GM23338 (cell line): ENCODE measurements around the gene ANKS1B.

ENCODE experiments used
- EZH2 ChIP-seq: fragments of 200-600 bp; sonication (generic); IDR thresholded peaks from one replicate; pipeline ENCODE4 v1.8.0; 2017; ENCODE audit warnings: antibody characterized with exemption, mild to moderate bottlenecking, low read depth; ENCODE audit not compliant: unreplicated experiment
- EZH2phosphoT487 ChIP-seq: fragments of 200-600 bp; sonication (generic); IDR thresholded peaks from one replicate; pipeline ENCODE4 v1.8.1; 2018; ENCODE audit warnings: antibody characterized with exemption; ENCODE audit not compliant: unreplicated experiment
- NANOG ChIP-seq: IDR thresholded peaks from 2 replicates; pipeline ENCODE4 v1.6.1; 2016; ENCODE audit warnings: antibody characterized with exemption, borderline replicate concordance
- POLR2AphosphoS5 ChIP-seq: IDR thresholded peaks from 2 replicates; pipeline ENCODE4 v1.6.1; 2016; ENCODE audit warnings: antibody characterized with exemption, low read depth
- STAT1 ChIP-seq: IDR thresholded peaks from one replicate; pipeline ENCODE4 v1.6.1; 2016; ENCODE audit warnings: antibody characterized with exemption; ENCODE audit not compliant: unreplicated experiment
- TF ChIP-seq, protein P1 (sequence below), 2 experiments: fragments of 200-600 bp in 1 of 2; sonication (generic) in 1 of 2; conservative IDR thresholded peaks; 2 replicates each; pipeline versions ENCODE4 v1.5.1 to v1.6.1; 2016 to 2017; ENCODE audit warnings: antibody characterized with exemption in 2 of 2, low read depth in 2 of 2, mild to moderate bottlenecking in 2 of 2, moderate library complexity in 1 of 2
- TF ChIP-seq, protein P2 (sequence below): IDR thresholded peaks from one replicate; pipeline ENCODE4 v1.6.1; 2018; ENCODE audit warnings: antibody characterized with exemption; ENCODE audit not compliant: unreplicated experiment
- TF ChIP-seq, protein P3 (sequence below): fragments of 250-450 bp; sonication (Bioruptor Pico); IDR thresholded peaks from 2 replicates; pipeline ENCODE4 v1.5.0; 2020; ENCODE audit warnings: mild to moderate bottlenecking, moderate library complexity
- TF ChIP-seq, protein P4 (sequence below): IDR thresholded peaks from 2 replicates; pipeline ENCODE4 v1.6.1; 2016; ENCODE audit warnings: antibody characterized with exemption

DNA sequence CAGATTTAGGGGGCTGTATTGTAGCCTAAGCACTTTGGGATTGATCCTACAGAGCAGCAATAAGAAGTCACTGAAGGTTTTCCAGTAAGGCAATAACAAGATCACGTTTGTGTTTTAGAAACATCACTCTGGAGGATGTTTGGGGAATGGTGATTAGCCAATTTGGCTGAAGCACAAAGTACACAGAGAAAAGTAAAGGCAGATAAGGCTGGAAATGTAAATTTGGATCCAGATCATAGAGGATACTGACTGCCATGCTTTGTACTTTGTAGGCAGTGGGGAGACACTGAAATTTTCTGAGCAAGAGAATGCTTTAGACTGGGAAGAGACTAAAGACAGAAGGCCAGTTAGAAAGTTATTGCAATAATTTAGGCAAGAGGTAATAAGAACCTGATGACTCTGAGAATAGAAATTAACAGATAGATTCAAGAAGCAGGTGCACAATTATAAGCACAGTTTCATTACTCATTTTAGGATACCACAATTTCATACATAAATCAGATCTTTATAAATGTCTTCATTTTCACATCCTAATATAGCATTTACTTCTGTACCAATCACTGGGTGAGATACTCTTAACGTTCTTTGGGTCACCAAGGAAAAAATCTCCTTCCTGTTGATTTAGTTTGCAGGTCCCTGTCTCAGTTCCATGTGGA, 651.7 kb downstream of the ANKS1B start:
- TF ChIP-seq, protein P1, sequence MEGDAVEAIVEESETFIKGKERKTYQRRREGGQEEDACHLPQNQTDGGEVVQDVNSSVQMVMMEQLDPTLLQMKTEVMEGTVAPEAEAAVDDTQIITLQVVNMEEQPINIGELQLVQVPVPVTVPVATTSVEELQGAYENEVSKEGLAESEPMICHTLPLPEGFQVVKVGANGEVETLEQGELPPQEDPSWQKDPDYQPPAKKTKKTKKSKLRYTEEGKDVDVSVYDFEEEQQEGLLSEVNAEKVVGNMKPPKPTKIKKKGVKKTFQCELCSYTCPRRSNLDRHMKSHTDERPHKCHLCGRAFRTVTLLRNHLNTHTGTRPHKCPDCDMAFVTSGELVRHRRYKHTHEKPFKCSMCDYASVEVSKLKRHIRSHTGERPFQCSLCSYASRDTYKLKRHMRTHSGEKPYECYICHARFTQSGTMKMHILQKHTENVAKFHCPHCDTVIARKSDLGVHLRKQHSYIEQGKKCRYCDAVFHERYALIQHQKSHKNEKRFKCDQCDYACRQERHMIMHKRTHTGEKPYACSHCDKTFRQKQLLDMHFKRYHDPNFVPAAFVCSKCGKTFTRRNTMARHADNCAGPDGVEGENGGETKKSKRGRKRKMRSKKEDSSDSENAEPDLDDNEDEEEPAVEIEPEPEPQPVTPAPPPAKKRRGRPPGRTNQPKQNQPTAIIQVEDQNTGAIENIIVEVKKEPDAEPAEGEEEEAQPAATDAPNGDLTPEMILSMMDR (conservative IDR thresholded peaks at IDR 0.05; ENCODE audit: low read depth in 2 of 2), result no peak
- no peak for TF ChIP-seq POLR2AphosphoS5
- TF ChIP-seq EZH2phosphoT487, result no peak
- TF ChIP-seq, protein P2, sequence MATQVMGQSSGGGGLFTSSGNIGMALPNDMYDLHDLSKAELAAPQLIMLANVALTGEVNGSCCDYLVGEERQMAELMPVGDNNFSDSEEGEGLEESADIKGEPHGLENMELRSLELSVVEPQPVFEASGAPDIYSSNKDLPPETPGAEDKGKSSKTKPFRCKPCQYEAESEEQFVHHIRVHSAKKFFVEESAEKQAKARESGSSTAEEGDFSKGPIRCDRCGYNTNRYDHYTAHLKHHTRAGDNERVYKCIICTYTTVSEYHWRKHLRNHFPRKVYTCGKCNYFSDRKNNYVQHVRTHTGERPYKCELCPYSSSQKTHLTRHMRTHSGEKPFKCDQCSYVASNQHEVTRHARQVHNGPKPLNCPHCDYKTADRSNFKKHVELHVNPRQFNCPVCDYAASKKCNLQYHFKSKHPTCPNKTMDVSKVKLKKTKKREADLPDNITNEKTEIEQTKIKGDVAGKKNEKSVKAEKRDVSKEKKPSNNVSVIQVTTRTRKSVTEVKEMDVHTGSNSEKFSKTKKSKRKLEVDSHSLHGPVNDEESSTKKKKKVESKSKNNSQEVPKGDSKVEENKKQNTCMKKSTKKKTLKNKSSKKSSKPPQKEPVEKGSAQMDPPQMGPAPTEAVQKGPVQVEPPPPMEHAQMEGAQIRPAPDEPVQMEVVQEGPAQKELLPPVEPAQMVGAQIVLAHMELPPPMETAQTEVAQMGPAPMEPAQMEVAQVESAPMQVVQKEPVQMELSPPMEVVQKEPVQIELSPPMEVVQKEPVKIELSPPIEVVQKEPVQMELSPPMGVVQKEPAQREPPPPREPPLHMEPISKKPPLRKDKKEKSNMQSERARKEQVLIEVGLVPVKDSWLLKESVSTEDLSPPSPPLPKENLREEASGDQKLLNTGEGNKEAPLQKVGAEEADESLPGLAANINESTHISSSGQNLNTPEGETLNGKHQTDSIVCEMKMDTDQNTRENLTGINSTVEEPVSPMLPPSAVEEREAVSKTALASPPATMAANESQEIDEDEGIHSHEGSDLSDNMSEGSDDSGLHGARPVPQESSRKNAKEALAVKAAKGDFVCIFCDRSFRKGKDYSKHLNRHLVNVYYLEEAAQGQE, result no peak
- TF ChIP-seq EZH2, result no peak
- TF ChIP-seq, protein P3, sequence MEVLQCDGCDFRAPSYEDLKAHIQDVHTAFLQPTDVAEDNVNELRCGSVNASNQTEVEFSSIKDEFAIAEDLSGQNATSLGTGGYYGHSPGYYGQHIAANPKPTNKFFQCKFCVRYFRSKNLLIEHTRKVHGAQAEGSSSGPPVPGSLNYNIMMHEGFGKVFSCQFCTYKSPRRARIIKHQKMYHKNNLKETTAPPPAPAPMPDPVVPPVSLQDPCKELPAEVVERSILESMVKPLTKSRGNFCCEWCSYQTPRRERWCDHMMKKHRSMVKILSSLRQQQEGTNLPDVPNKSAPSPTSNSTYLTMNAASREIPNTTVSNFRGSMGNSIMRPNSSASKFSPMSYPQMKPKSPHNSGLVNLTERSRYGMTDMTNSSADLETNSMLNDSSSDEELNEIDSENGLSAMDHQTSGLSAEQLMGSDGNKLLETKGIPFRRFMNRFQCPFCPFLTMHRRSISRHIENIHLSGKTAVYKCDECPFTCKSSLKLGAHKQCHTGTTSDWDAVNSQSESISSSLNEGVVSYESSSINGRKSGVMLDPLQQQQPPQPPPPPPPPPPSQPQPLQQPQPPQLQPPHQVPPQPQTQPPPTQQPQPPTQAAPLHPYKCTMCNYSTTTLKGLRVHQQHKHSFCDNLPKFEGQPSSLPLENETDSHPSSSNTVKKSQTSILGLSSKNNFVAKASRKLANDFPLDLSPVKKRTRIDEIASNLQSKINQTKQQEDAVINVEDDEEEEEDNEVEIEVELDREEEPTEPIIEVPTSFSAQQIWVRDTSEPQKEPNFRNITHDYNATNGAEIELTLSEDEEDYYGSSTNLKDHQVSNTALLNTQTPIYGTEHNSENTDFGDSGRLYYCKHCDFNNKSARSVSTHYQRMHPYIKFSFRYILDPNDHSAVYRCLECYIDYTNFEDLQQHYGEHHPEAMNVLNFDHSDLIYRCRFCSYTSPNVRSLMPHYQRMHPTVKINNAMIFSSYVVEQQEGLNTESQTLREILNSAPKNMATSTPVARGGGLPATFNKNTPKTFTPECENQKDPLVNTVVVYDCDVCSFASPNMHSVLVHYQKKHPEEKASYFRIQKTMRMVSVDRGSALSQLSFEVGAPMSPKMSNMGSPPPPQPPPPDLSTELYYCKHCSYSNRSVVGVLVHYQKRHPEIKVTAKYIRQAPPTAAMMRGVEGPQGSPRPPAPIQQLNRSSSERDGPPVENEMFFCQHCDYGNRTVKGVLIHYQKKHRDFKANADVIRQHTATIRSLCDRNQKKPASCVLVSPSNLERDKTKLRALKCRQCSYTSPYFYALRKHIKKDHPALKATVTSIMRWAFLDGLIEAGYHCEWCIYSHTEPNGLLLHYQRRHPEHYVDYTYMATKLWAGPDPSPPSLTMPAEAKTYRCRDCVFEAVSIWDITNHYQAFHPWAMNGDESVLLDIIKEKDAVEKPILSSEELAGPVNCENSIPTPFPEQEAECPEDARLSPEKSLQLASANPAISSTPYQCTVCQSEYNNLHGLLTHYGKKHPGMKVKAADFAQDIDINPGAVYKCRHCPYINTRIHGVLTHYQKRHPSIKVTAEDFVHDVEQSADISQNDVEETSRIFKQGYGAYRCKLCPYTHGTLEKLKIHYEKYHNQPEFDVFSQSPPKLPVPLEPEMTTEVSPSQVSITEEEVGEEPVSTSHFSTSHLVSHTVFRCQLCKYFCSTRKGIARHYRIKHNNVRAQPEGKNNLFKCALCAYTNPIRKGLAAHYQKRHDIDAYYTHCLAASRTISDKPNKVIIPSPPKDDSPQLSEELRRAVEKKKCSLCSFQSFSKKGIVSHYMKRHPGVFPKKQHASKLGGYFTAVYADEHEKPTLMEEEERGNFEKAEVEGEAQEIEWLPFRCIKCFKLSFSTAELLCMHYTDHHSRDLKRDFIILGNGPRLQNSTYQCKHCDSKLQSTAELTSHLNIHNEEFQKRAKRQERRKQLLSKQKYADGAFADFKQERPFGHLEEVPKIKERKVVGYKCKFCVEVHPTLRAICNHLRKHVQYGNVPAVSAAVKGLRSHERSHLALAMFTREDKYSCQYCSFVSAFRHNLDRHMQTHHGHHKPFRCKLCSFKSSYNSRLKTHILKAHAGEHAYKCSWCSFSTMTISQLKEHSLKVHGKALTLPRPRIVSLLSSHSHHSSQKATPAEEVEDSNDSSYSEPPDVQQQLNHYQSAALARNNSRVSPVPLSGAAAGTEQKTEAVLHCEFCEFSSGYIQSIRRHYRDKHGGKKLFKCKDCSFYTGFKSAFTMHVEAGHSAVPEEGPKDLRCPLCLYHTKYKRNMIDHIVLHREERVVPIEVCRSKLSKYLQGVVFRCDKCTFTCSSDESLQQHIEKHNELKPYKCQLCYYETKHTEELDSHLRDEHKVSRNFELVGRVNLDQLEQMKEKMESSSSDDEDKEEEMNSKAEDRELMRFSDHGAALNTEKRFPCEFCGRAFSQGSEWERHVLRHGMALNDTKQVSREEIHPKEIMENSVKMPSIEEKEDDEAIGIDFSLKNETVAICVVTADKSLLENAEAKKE, result no peak
- TF ChIP-seq STAT1, result no peak
- TF ChIP-seq, protein P4, sequence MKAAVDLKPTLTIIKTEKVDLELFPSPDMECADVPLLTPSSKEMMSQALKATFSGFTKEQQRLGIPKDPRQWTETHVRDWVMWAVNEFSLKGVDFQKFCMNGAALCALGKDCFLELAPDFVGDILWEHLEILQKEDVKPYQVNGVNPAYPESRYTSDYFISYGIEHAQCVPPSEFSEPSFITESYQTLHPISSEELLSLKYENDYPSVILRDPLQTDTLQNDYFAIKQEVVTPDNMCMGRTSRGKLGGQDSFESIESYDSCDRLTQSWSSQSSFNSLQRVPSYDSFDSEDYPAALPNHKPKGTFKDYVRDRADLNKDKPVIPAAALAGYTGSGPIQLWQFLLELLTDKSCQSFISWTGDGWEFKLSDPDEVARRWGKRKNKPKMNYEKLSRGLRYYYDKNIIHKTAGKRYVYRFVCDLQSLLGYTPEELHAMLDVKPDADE, result no peak
- no peak for TF ChIP-seq NANOG
